ENCODE results near the gene ABCC2. TPM values are rescaled to one million over a fixed set of nuclear protein-coding genes. Genes with fewer than 3 reads are reported as not detected.
"Not testable (repeated sequence)": the region's sequence is repeated elsewhere in the genome, so short reads cannot be mapped to it uniquely, and the experiment has no call there.

ABCC2 gene
- total RNA-seq, 2 donors from 2014 or later: 3.0 to 3.2 TPM

DNA sequence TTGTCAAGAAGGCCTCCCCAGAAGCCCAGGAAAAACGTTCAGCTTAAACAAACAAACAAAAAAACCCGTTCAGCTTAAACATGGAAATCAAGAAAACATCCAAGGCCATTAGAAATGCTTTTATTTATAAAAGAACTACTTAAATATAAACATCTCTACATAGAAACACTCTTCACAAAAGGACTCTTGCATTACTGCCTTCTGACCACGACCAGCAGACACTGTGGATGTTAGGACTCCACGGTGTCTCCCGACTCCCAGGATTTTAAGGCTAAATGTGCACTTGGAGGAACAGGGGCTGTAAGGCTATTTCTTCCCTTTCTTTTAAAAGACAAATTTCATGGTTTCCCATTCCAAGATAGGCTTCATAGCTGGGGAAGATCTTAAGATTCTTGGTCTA is 93.0 kb downstream of the ABCC2 start:
- no peak overlapping the region for H3K27ac Mint-ChIP-seq
- H3K27me3 Mint-ChIP-seq: peaks cover 56% of the 10 kb centered on the region
- peaks cover 17% of the 10 kb centered on the region for H3K4me1 Mint-ChIP-seq
- no peak for DNase-seq
- peaks cover 24% of the 10 kb centered on the region for H3K36me3 Mint-ChIP-seq (ENCODE audit: low read depth)
- no peaks in the 10 kb centered on the region for H3K9me3 ChIP-seq (ENCODE audit: control insufficient read depth, low read length, poor library complexity, severe bottlenecking)
- no peak for ATAC-seq
- no peak overlapping the region for H3K4me3 Mint-ChIP-seq

DNA sequence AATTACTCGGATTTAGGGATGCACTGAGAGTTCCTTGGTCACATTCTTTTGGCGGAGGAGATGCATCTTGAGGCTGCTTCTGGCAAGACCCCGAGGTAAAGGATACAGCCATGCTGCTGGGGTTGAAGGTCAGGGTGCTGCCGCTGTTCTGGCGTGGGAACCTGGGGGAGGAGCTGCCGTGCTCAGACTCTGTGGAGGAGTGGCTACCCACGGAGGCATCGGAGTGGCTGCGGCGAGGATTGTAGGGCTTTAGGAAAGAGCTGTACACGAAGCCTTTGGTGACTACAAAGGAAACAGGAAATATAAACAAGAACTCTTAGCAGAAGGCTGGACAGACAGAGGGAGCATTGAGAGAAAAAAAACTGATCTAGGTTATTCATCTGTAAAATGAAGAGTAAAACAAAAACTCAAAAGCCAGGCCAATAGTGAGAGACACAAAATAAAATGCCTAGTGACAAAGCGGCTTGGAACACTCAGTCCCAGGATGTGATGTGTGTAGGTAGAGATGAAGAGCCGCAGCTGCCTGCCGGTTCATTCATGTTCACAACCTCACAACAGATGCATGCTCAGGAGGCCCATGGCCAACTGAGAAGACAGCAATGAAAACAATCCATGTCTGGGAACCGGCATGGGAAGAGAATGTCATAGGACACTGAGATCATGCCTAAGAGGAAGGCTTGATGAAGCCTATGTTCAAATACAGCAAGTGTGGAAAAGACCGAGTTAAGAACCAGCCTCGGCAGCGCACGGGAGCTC is 97.8 kb downstream of the ABCC2 start:
- Mint-ChIP-seq H3K27me3 (peaks cover 15% of the 10 kb centered on the region), H3K4me1 (peaks cover 7% of the 10 kb centered on the region), H3K36me3 (ENCODE audit: low read depth) (peaks cover 18% of the 10 kb centered on the region), H3K4me3 (no peak overlapping the region), H3K27ac (no peak overlapping the region)
- ATAC-seq (no peak), DNase-seq (no peak)
- no peaks in the 10 kb centered on the region for H3K9me3 ChIP-seq (ENCODE audit: control insufficient read depth, low read length, poor library complexity, severe bottlenecking)

DNA sequence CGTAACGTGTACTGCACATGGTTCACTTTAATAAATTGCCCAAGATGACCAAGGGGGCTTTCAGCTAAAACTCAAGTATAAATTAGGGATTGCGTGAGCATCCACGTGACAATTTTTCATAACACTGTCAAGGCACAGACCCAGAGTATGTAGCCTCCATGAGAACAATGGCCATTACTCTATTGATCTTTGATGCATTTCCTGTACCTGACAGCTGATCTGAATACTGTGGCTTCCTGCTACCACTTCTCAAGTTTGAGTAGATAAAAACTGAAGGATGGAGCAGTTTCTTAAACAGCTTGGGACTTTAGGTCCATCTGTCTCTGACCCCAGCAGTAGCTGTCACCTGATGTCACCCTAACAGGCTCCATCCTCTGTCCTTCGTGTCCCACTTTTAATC is 98.9 kb downstream of the ABCC2 start:
- H3K27ac Mint-ChIP-seq: no peak overlapping the region
- H3K9me3 ChIP-seq (ENCODE audit: control insufficient read depth, low read length, poor library complexity, severe bottlenecking): no peaks in the 10 kb centered on the region
- peaks cover 7% of the 10 kb centered on the region for H3K4me1 Mint-ChIP-seq
- H3K4me3 Mint-ChIP-seq: no peak overlapping the region
- peaks cover 9% of the 10 kb centered on the region for H3K36me3 Mint-ChIP-seq (ENCODE audit: low read depth)
- DNase-seq (no peak), ATAC-seq (no peak)
- H3K27me3 Mint-ChIP-seq: peaks cover 4% of the 10 kb centered on the region

DNA sequence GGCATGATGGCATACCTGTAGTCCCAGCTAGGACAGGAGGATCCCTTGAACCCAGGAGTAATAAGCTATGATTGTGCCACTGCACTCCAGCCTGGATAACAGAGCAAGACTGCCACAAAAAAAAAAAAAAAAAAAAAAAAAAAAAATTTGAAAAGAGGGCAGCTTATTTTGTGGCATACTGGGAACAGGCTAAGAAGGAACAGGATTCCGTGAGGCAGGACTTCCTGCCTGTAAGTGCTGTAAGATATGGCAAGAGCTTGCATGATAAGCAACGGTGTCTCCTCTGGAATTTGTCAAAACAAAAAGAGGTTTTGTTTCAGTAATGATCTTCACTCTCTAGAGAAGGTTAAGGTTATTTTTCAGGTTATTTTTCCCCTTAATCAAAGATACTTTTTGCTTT is 101.1 kb downstream of the ABCC2 start:
- Mint-ChIP-seq H3K4me3 (no peak overlapping the region), H3K4me1 (peaks cover 7% of the 10 kb centered on the region), H3K27me3 (no peaks in the 10 kb centered on the region), H3K27ac (no peak overlapping the region), H3K36me3 (ENCODE audit: low read depth) (peaks cover 3% of the 10 kb centered on the region)
- no peak for DNase-seq
- H3K9me3 ChIP-seq (ENCODE audit: control insufficient read depth, low read length, poor library complexity, severe bottlenecking): no peaks in the 10 kb centered on the region
- no peak for ATAC-seq

DNA sequence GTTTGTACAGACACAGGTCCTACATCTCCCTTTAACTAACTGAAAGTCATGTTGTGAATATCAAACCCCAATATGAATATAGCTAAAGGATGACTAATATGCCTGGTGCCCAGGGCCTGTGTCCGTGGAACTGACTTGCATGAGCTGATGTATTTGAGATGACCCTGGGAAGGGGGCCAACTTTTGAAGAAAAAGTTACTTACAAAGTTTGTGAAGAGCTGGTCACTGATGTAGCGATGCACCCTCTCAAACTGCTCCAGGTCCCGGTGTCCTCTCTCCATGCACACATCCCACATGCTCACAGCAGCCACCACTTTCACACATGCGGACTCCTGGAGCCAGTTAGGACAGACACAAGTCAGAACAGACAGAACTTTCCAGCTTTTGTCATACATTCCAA is 106.2 kb downstream of the ABCC2 start:
- DNase-seq: no peak
- Mint-ChIP-seq H3K27me3 (no peaks in the 10 kb centered on the region), H3K27ac (no peak overlapping the region), H3K4me1 (no peaks in the 10 kb centered on the region), H3K4me3 (no peak overlapping the region), H3K36me3 (ENCODE audit: low read depth) (no peaks in the 10 kb centered on the region)
- no peak for ATAC-seq
- H3K9me3 ChIP-seq (ENCODE audit: control insufficient read depth, low read length, poor library complexity, severe bottlenecking): no peaks in the 10 kb centered on the region

DNA sequence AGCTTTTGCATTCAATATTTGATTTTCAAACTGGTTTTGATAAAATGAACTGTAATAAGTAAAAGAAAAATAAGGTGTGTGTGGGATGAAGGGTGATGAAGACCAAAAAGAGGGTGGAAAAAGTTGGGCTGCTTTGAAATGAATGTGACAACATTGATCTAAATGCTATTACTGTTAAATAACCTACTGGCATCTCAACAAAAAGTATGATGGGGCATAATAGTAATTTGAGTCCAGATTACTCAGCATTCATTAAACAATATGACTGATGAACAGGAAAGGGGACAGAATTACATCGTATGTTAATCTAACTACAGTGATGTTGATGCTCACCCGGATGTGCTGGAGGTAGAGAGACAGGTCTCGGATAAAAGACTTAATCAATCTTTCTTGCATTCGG is 112.2 kb downstream of the ABCC2 start:
- Mint-ChIP-seq H3K4me3 (no peak overlapping the region), H3K36me3 (ENCODE audit: low read depth) (peaks cover 8% of the 10 kb centered on the region), H3K4me1 (no peaks in the 10 kb centered on the region), H3K27ac (no peak overlapping the region), H3K27me3 (no peaks in the 10 kb centered on the region)
- no peak for ATAC-seq
- DNase-seq: no peak
- no peaks in the 10 kb centered on the region for H3K9me3 ChIP-seq (ENCODE audit: control insufficient read depth, low read length, poor library complexity, severe bottlenecking)

DNA sequence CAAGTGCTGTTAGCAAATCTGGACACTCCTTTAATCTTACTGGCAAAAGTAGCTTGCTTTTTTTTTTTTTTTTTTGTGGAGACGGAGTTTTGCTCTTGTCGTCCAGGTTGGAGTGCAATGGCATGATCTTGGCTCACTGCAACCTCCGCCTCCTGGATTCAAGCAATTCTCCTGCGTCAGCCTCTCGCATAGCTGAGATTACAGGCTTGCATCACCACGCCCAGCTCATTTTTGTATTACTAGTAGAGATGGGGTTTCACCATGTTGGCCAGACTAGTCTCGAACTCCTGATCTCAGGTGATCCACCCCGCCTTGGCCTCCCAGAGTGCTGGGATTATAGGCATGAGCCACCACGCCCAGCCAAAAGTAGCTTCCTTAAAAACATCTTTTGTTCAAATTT is 112.6 kb downstream of the ABCC2 start:
- H3K9me3 ChIP-seq (ENCODE audit: control insufficient read depth, low read length, poor library complexity, severe bottlenecking); DNase-seq; H3K4me1 Mint-ChIP-seq; ATAC-seq; H3K27ac Mint-ChIP-seq; H3K36me3 Mint-ChIP-seq (ENCODE audit: low read depth); H3K27me3 Mint-ChIP-seq; H3K4me3 Mint-ChIP-seq: not testable (repeated sequence)

DNA sequence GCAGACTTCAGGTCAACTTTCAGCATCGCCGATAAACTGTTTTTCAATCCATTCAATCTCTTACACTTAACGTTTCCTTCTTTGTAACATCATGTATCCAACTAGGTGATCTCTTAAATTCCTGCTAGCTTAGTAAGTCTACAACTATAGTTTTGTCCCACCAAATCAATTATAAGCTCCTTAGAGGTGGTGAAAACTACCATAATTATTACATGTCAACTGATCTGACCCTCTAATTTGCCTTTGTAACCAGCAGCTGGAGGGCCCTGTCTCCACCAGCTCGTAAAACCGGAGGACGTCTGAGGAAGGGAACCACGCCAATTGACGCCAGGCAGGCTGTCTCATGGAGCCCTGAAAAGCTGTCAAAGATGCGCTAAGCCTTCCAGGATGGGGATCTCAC is 113.4 kb downstream of the ABCC2 start:
- Mint-ChIP-seq H3K27ac (no peak overlapping the region), H3K36me3 (ENCODE audit: low read depth) (peaks cover 8% of the 10 kb centered on the region), H3K4me1 (no peaks in the 10 kb centered on the region), H3K4me3 (no peak overlapping the region), H3K27me3 (no peaks in the 10 kb centered on the region)
- ATAC-seq: no peak
- no peaks in the 10 kb centered on the region for H3K9me3 ChIP-seq (ENCODE audit: control insufficient read depth, low read length, poor library complexity, severe bottlenecking)
- DNase-seq: no peak

Other genes with a start within 250 kb of the ABCC2 start
- not detected for gene NKX2-3, start 249.7 kb upstream of the ABCC2 start, total RNA-seq
- gene SLC25A28, start 162.2 kb upstream of the ABCC2 start, total RNA-seq: 10 to 100 TPM; 65.5 to 69.4 TPM
- 1 to 10 TPM; 2.6 to 3.1 TPM for gene ENTPD7, start 123.1 kb upstream of the ABCC2 start, total RNA-seq
- 10 to 100 TPM; 16.3 to 16.6 TPM for gene COX15, start 50.5 kb upstream of the ABCC2 start, total RNA-seq
- gene CUTC, start 50.4 kb upstream of the ABCC2 start, total RNA-seq: 10 to 100 TPM; 17.1 to 17.6 TPM
- gene DNMBP, start 227.3 kb downstream of the ABCC2 start, total RNA-seq: 1 to 10 TPM; 2.1 to 2.5 TPM